OCI-M1 (cell line): ENCODE data around the gene MACROD2.

Experiments
- DNase-seq: peaks from one replicate; lab custom pipeline; 2025; lab: John Stamatoyannopoulos, UW

The MACROD2 gene

DNA sequence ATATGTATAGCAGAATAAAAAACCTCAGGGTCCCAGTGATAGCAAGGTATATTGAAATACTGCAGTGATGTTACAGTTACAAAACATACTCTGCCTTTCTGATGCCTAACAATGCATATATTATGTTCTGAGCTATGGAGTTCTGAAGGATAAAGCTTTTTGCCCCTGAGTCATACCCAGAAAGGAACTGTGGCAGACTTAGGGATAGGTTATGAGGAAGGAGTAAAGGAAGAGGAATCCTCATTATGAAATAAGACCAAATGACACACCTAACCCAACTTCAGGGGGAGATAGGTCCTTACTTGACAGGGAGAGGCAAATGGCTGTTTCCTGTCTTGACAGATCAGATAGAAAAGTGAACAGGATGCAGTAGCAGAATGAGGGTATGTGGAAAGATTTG, 1282.7 kb downstream of the MACROD2 start:
- no peak for DNase-seq

DNA sequence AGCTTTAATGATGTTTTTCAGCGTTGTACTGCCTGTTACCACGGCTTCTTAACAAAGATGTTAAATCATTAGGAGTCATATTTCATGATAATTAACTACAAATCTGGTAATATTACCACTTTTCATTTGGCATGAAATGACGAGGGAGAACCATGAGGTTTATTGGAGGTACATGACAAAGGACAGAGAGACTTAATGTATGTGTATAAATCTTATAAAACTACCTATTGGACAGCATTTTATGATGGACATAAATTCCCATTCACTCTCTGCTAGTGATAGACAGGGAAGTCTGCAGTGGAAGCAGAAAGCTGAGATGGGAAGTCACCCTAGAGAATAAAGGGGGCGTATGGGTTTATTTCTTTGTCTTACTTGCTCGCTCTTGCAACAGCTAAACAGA, 1292.0 kb downstream of the MACROD2 start:
- no peak for DNase-seq

DNA sequence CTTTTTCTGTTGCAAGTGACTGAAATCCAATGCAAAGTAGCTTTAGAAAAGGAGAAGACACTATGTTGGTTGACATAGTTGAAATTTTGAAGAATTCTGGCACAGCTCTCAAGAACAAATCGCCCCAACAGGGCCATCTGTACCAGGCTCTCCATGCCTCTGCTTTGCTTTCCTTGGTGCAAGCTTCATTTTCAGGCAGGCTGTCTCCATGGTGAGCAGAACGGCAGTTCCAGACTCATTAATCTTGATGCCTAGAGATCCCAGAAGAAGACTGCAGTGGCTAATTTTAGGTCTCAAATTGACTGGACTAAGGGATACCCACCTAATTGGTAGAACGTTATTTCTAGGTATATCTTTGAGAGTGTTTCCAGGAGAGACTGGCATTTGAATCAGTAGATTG, 1292.8 kb downstream of the MACROD2 start:
- no peak for DNase-seq

DNA sequence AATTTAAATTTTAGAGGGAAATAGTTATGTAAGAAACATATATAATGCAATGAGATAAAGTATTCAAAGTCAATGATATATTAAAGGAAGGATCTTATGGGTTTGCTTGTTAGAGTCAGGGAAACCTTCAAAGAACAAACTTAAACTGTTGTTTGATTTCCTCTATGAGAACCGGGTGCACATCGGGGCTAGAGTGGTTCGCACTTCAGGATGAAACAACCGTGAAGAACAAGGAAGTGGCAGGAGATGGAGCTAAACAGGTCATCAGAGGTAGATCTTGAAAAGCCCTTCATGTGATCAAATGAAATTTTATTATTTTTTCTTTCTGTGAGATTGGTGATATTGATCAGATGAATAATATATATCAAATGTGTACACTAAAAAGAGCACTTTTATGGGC, 1294.0 kb downstream of the MACROD2 start:
- DNase-seq, result no peak

DNA sequence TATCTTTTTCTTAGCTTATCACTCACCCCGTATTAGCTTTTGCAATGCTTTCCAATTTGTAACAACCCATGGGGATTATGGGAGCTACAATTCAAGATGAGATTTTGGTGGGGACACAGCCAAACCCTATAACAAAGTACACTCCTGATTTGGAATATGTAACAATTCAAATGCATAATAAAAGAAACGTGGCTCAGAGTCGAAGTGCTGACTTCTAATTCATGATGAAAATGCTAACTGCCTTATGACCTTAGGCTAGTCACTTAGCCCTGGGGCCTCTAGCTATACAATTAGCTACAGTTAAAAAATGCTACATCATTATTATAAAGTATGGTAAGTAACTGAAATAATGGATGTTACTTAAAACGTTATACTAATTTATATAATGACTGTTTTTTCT, 1297.1 kb downstream of the MACROD2 start:
- no peak for DNase-seq

DNA sequence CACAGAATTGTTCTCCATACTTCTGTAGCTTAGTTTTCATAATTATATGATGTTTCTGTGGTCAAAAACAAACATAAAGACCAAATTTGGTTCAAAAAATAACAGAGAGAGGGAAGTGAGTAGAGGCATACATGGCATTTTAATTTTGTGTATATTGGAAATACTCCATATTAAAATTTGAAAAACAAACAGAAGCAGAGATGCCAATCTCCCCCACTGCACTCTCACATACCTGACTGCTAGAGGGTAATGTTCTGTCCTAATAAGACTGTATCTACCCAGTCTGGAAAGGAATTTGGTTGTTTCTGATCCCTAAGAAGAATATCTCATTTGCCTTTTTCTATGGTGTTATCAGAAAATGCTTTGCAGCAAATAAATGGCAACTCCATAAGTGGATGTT, 1301.1 kb downstream of the MACROD2 start:
- DNase-seq, result no peak

DNA sequence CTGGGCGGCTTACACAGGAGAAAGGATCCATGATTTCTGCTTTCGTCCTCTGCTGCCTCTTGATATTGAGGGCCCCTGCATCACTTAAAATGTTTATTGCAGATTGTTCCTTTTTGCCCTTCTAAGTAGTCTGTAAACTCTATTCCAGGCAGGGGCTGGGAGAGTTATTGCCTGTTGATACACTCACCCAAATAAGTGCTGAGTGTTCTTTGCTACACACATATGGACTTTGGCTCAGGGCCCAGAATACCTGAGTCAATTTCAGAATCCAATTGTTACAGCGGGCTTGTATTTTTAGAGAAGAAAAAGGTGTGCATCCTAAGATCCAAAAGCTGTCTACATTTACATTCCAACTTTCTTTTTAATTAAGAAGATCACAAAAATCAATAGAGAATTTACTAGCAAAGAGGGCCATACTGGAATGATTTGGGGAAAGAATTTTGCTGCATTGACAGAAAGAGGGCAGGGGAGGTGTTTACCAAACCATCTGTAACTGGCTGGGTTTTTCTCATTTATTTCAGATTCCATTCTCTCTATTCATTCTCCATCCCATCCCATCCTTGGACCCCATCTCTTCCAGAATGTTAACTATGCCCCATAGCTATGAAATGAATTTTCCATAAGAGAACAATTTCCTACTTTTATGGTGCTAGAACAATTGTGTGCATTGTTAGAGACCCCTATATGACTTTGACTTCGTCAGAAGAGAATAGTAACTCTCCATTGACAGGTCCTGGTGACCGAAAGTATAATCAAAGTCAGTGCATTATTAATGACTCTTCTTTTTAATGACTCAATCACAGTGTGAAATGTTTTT, 1302.0 kb downstream of the MACROD2 start:
- DNase-seq, result no peak

DNA sequence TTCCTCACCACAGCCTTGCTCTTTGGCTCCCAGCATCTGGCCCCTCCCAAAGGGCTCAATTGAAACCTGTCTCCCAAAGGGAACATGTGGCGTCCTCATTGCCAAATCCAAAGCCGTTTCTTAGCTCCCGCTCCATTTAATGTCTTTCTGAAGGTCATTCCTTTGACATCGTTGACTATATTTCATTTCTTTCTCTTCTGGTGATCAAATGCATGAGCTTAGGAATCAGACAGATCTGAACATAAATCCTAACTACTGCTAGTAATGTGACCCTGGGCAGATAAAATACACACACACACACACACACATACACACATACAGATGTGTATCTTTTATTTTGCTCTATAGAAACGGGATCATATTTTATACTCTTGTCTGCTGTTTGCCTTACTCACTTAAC, 1306.8 kb downstream of the MACROD2 start:
- DNase-seq, result no peak

DNA sequence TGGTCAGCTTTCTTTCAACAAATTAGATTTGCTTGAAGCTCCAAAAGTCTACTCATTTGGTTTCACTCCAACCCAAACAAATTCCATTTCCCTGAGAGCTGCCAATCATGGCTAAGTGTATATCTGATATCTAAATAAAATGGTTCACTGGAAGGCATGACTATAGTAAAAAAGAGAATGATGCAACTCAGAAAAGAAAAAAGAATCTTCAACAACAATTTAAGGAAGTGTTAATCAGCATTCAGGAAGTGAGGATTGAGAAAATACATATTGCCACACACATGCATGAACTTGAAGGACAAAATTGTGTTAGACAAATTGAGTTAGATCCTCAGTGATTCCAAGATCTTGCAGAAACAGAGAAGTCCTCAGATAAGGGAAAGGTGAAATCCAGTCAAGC, 1315.0 kb downstream of the MACROD2 start:
- DNase-seq, result peak; percentile 70

DNA sequence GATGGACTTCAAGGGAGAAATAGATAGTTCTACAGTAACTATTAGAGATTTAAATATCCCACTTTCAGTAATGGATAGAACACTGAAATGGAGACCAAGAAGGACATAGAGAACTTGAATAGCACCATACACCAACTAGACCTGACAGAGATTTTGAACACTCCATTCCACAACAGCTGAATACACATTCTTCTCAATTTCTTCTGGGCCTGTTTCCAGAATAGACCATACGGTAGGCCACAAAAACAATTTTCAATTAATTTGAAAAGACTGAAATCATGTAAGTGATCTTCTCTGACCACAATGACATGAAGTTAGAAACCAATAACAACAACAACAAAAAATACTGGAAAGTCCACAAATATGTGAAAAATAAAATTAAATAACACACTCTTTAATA, 1321.2 kb downstream of the MACROD2 start:
- DNase-seq, result no peak

DNA sequence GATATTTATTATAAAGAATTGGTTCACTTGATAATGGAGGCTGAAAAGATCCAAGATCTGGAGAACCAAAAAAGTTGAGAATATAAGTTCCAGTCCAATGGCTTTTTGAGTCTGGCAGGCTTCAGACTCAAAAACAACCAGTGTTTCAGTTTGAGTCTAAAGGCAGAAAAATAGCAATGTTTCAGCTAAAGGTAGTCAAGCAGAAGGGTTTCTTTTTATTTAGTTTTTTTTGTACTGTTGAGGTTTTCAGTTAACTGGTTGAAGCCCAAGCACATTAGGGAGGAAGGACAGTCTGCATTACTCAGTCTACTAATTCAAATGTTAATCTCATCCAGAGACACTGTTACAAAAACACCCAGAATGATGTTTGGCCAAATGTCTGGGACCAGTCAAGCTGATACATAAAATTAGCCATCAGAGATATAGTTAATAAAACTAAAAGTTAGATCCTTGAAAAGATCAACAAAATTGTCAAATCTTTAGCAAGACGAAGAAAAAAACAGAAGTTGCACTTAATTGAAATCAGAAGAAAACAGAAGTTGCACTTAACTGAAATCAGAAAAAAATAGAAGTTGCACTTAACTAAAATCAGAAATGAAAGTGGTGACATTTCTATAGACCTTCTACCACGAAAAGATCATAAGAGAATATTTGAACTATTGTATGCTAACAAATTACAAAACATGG, 1322.4 kb downstream of the MACROD2 start:
- no peak for DNase-seq

DNA sequence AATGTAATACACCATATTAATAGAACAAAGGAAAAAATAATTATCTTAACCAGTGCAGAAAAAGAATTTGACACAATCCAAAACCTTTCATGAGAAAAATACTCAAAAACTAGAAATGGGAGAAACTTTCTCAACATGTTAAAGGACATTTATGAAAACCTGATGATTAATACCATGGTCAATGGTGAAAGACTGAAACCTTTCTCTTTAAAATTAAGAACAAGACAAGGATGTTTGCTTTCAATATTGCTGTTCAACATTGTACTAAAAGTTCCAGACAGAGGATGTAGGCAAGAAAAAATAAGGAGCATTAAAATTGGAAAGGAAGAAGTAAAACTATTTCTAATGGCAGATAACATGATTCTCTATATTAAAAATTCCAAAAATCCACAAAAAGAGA, 1323.4 kb downstream of the MACROD2 start:
- no peak for DNase-seq

DNA sequence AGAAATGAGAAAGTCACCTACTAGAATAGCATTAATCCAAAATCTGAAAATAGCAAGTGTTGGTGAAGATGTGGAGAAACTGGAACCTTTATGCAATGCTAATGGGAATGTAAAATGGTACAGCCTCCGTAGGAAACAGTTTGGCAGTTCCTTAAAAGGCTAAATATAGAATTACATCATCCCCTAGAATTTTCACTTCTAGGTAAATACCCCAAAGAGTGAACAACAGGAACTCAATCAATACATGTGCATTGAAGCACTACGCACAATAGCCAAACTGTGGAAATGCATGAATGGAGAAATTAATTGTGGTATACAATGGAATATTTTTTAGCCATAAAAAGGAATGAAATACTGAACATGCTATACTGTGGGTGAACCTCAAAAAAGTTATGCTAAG, 1324.1 kb downstream of the MACROD2 start:
- no peak for DNase-seq

DNA sequence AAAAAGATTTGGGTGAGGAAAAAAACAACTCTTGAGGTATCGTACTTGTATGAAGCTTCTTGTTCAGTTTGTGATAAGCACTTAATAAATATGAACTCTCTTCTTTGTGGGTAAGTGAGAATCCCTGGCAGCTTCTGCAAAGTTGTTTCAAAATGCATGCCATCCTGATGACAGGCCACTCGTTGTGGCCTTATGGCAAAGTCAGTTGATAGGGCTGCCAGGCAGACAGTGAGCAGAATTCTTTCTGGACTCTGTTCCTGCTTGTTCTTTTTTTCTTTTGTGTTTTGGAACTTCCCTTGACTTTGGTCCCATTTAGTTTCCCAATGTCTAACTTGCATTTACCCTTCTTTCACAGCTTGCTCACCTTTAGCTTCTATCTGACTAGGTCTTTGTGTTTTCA, 1325.6 kb downstream of the MACROD2 start:
- DNase-seq, result no peak

DNA sequence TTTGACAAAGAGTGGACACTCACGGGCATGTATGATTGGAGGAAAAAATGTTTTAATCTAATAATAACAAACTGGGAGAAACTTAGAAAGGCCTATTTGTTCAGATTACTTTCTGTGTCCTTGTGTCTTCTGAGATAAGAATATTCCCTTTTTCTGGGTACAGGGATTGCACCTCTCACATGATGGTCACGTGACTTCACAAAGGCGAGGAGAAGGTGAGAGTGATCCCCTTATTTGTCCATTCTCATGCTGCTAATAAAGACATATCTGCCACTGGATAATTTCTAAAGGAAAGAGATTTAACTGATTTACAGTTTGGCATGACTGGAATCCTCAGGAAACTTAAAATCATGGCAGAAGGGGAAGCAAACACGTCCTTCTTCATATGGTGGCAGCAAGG, 1331.8 kb downstream of the MACROD2 start:
- DNase-seq, result no peak

DNA sequence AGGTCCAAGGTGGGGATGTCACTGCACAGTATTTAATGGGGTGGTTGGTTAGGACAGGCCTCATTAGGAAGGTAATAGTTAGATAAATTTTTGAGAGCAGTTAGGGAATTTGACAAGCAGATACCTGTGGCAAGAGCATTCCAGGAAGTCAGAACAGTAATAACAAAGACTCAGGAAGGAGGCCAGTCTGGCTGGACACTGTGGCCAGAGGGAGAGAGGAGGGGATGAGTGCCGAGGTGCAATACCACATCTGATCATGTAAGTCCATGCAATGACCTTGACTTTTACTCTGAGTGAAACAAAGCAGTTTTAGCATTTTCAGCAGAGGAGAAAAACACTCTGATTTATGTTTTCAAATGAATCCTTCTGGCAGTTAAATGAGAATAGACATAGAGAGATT, 1332.8 kb downstream of the MACROD2 start:
- no peak for DNase-seq

DNA sequence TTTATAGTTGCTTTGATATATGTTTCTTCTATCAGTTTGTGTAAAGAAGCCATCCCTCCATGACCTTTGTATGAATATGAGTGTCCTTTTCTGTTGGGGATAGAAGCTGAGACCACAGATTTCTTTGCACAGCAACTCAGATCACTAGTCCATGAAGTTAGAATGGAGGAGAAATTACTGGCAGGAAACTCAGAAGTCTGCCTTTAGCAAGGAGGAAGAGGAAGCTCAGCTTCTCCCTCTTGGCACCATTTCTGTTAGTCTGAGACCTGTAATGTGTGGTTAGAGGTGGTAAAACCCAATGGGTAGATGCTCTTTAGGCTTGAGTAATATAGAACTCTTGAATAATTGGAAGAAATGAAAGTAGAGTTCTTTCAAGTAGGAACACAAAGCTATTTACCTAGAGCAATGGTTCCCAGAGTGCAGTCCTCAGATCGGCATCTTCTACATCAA, 1337.4 kb downstream of the MACROD2 start:
- DNase-seq, result no peak

DNA sequence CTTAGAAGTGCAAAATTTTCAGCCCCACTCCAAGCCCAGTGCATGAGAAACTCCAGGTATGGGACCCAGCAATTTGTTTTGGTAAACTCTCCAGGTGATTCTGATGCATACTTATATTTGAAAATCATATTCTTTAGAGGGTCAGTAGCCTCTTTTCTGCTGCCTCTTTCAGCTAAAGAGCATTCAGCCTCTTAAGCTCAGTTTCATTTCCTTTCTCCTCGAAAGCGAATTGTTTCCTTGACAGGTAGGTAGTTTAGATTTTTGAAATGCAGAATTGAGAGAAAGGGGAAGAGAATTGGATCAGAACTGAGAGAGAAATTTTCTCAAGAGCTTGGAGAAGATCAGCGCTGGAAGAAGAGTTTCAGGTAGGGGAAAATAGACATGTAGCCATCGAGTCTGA, 1337.9 kb downstream of the MACROD2 start:
- no peak for DNase-seq

DNA sequence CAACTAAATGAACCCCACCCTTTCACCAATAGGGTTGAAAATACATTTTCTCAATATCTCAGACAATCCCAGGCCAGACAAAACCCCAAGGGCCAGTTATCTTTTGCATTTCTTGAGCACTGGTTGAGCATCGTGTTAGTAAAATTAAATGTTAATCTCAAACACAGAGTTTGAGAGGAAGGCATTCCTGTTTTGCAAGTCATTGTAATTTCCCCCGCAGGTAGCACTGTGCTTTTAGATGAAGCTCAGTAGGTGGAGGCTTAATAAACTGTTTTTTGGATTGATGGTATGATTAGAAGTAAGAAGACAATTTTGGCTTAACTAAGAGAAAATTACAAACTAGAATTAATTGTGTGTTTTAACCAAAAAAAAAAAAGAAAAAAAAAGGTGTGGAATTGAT, 1340.7 kb downstream of the MACROD2 start:
- no peak for DNase-seq

DNA sequence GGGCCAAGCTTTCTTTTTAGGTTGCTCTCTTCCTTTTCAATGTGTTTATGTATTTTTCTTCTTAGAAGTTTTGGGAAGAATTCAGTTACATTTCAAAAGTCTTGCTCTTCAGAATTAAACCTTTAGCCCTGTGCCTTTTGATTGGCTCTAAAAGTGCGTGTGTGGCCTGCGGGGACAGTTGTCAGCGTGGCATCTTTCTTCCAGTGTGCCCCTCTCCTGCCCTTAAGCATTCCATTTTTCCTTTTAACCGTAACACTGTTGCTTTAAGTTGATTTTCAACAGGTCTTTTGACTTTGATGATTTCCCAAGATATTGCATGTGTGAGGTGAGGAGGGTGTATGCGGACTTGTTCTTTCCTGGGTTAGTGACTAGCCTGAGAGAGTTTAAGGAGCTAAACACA, 1341.2 kb downstream of the MACROD2 start:
- DNase-seq, result no peak

DNA sequence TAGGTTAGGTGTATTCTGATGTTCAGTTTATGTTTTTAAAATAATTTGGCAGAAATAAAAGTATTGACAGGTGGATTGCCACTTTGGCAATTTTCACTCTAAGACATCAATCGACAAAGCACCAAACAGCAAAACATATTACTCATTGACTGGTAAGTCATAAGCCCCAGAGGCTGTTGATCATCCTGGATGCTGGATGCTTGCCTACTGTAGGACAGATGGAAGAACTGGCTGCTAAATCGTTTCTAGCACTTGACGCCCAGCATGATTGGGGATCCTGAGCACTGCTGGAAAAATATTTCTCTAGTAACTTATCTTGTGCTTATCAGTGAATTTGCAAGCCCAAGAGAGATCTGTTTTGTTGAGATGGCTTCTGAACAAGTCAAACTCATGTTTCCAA, 1343.9 kb downstream of the MACROD2 start:
- DNase-seq, result no peak

DNA sequence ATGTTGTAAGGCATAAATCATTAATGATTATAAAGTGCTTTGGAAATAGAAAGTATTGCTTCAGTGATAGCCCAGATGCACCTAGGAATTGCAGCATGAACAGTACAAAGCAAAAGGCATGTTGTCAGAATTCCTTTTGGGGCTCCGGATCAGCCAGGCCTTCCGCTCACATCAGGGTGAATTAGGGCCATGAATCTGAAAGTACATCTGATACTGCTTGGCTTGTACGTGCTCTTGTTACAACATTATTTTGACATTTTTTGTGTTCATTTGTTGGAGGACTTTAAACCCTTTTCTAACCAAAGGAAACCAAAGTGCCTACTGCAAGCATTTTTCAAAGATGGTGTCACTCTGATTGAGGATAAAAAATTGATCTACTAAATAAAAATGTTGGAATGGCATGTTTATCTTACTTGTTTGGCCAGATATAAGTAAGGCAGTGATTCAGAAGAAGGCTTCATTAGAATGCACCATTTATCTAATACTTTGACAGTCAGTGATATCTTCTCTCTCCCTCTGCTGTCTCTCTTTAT, 1347.7 kb downstream of the MACROD2 start:
- no peak for DNase-seq

DNA sequence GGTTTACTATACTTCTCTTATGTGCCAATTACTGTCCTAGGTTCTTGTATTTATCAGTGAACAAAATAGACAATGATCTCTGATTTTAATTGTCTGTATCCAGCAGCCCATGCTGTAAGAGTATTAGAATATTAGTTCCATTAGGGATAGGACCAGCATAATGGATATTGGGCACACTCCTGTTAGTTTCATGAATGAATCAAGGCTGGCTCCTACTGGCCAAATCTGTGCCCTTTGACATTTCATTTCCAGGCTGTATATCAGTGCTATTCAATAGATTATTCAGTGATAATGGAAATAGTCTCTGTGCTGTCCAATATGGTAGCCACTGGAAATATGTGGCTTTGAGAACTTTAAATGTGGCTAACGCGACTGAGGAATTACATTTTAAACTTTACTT, 1350.0 kb downstream of the MACROD2 start:
- no peak for DNase-seq
